Mucosa of descending colon (tissue), 3 donors: ENCODE results near the gene QRSL1. TPM values are rescaled to one million over a fixed set of nuclear protein-coding genes. Genes with fewer than 3 reads are reported as not detected.

ENCODE experiments used
- ATAC-seq: fragments of 200-7000 bp; cut with Tn5 transposase; one replicate; pipeline ENCODE4 v1.9.1; 2020; ENCODE audit warnings: mild to moderate bottlenecking, moderate library complexity
- DNase-seq, 3 donors: peaks; one replicate each; pipeline ENCODE4 v3.0.0-alpha.2; 2020
- H3K36me3 ChIP-seq: fragments of 200-600 bp; one replicate; pipeline ENCODE4 v1.8.0; 2021; ENCODE audit warnings: low read depth, mild to moderate bottlenecking
- H3K4me1 ChIP-seq: fragments of 200-600 bp; one replicate; pipeline ENCODE4 v1.8.0; 2021; ENCODE audit warnings: low read depth, mild to moderate bottlenecking
- H3K4me3 ChIP-seq: fragments of 200-600 bp; one replicate; pipeline ENCODE4 v1.8.0; 2021; ENCODE audit warnings: mild to moderate bottlenecking
- H3K9me3 ChIP-seq: fragments of 200-600 bp; one replicate; pipeline ENCODE4 v1.8.0; 2021; ENCODE audit warnings: mild to moderate bottlenecking
- intact Hi-C, 2 donors: fragments of 100-400 bp; cut with DNase I in 1 of 2; cut with micrococcal nuclease in 1 of 2; formaldehyde crosslinking; loops; one replicate each; pipeline versions ENCODE4 v1.11.0 to v1.11.1; 2022; cut with DNase I, micrococcal nuclease
- total RNA-seq, 3 donors: library from RNA; stranded (reverse); fragmentation: NEBNext Ultra II Directional in 2 of 3; extraction: Animal tissue kit (Norgen Biotek cat#: 25700) in 2 of 3; gene quantifications; one replicate each; pipeline versions ENCODE4 v1.2.1 to v1.2.4, GENCODE V29; 2021 to 2023
- TF ChIP-seq, protein P1 (sequence below): fragments of 200-600 bp; IDR thresholded peaks from one replicate; pipeline ENCODE4 v1.8.0; 2022; ENCODE audit warnings: antibody characterized with exemption, mild to moderate bottlenecking
- donor health status: DM: no; HTN: no; CAD: no; lungs with moderate emphysema.
- donor health status: DM: no; HTN: no; CAD: no.
- donor health status: DM: no; HTN: yes; CAD: no.

The QRSL1 gene
- total RNA-seq, 3 donors from 2014 or later: 13.1 to 19.4 (median 15.2) TPM

GRCh38 chr6:106643061-106643460 is 13.7 kb downstream of the QRSL1 start:
- no peaks in the 10 kb centered on the region for H3K36me3 ChIP-seq
- TF ChIP-seq, protein P1, sequence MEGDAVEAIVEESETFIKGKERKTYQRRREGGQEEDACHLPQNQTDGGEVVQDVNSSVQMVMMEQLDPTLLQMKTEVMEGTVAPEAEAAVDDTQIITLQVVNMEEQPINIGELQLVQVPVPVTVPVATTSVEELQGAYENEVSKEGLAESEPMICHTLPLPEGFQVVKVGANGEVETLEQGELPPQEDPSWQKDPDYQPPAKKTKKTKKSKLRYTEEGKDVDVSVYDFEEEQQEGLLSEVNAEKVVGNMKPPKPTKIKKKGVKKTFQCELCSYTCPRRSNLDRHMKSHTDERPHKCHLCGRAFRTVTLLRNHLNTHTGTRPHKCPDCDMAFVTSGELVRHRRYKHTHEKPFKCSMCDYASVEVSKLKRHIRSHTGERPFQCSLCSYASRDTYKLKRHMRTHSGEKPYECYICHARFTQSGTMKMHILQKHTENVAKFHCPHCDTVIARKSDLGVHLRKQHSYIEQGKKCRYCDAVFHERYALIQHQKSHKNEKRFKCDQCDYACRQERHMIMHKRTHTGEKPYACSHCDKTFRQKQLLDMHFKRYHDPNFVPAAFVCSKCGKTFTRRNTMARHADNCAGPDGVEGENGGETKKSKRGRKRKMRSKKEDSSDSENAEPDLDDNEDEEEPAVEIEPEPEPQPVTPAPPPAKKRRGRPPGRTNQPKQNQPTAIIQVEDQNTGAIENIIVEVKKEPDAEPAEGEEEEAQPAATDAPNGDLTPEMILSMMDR: no peak
- intact Hi-C loops: no loop called here
- no peaks in the 10 kb centered on the region for H3K4me1 ChIP-seq
- ATAC-seq (no peak), DNase-seq (no peak)
- no peaks in the 10 kb centered on the region for H3K9me3 ChIP-seq
- no peak overlapping the region for H3K4me3 ChIP-seq

- TF ChIP-seq, protein P1: no peak
- H3K36me3 ChIP-seq: peaks cover 4% of the 10 kb centered on the region
- no peak for DNase-seq
- intact Hi-C loops: no loop called here
- no peaks in the 10 kb centered on the region for H3K9me3 ChIP-seq
- ATAC-seq: no peak
- H3K4me3 ChIP-seq: no peak overlapping the region
- H3K4me1 ChIP-seq: no peaks in the 10 kb centered on the region
These were observed 19.4 kb downstream of the QRSL1 start for GRCh38 chr6:106648651-106649308.

GRCh38 chr6:106658469-106658868 is 29.1 kb downstream of the QRSL1 start:
- H3K9me3 ChIP-seq: peaks cover 13% of the 10 kb centered on the region
- TF ChIP-seq, protein P1: no peak
- DNase-seq: no peak
- intact Hi-C loops: no loop called here
- no peak overlapping the region for H3K4me3 ChIP-seq
- H3K36me3 ChIP-seq: peaks cover under 1% of the 10 kb centered on the region
- no peaks in the 10 kb centered on the region for H3K4me1 ChIP-seq
- ATAC-seq: no peak

GRCh38 chr6:106659859-106660258 is 30.5 kb downstream of the QRSL1 start:
- intact Hi-C loops: no loop called here
- DNase-seq (no peak), ATAC-seq (no peak)
- Histone ChIP-seq H3K9me3 (peaks cover 13% of the 10 kb centered on the region), H3K4me1 (no peaks in the 10 kb centered on the region), H3K36me3 (no peaks in the 10 kb centered on the region), H3K4me3 (no peak overlapping the region)
- TF ChIP-seq, protein P1: no peak

DNA sequence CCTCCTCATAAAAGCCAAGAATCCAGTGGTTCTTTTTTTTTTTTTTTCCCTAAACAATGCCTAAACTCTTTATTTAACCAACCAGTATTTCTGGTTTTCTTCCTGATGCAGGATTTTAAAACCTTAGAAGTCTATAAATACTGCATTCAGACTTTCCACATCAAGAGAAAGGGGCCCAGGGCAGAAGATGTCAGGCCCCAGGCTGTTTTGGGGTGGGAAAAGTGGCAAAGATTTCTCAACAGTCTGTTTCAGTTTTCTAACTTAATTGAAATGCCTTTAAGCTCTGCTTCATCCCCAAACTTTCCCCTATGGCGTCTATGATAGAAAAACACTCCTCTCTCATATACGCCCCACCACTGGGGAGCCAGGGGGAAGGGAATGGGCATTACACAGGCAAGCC is 33.1 kb downstream of the QRSL1 start:
- Histone ChIP-seq H3K4me3 (no peak overlapping the region), H3K9me3 (peaks cover 13% of the 10 kb centered on the region), H3K36me3 (no peaks in the 10 kb centered on the region), H3K4me1 (no peaks in the 10 kb centered on the region)
- ATAC-seq: no peak
- DNase-seq: no peak
- TF ChIP-seq, protein P1: no peak
- intact Hi-C loops: no loop called here
